ENCODE measurements around the gene APOA1.

- TF ChIP-seq MZF1 (tag by site-specific recombination; IDR thresholded peaks at IDR 0.05; ENCODE audit: borderline replicate concordance), result no peak
- no peak for TF ChIP-seq CTCF (tag by site-specific recombination; IDR thresholded peaks at IDR 0.05)
- no peak for TF ChIP-seq ZNF423 (tag by site-specific recombination; IDR thresholded peaks at IDR 0.05)
- TF ChIP-seq ZNF274 (IDR thresholded peaks at IDR 0.05; ENCODE audit: low read length), result no peak
- TF ChIP-seq ZNF274 (tag by site-specific recombination; IDR thresholded peaks at IDR 0.05; ENCODE audit: borderline replicate concordance), result no peak
Observed at GRCh38 chr11:116873381-116873780, 36.0 kb upstream of the APOA1 start.
